ENCODE data around the gene VSTM4. TPM values are rescaled to one million over a fixed set of nuclear protein-coding genes. Genes with fewer than 3 reads are reported as not detected.

The VSTM4 gene
- total RNA-seq, 4 donors from 2014 or later: 1.8 to 4.0 (median 2.6) TPM

DNA sequence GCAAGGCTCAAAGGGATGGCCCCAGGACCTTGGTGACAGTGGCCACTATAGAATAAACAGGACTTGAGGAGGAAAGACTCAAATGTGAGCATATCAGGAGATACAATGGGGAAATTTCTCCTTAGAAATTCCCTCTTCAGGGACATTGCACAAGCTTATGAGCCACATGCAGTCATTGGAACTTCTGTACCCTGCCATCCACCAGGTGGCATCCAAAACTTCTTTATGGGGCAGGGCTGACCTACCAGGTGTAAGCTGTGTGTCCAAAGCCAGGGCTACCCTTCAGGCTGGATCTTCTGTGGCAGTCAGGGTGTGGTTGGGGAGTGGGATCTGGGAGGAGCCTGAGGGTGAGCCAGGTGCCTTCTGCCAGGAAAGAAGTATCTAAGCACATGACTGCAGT is 139.1 kb downstream of the VSTM4 start:
- Histone ChIP-seq H3K4me1 (no peaks in the 10 kb centered on the region), H3K4me3 (no peak overlapping the region), H3K27me3 (no peaks in the 10 kb centered on the region), H3K27ac (no peak overlapping the region), H3K36me3 (no peaks in the 10 kb centered on the region), H3K9me3 (no peaks in the 10 kb centered on the region)
- in situ Hi-C loops (cut with MboI; ENCODE audit: low sequenced_read_pairs in 4 of 4): loop anchor here (10.0 to 25.0 kb wide), 5 partner anchors 179 to 539 kb away; partner anchors contain the start of gene DRGX (in 2 of the 4)
- TF ChIP-seq, protein P1, sequence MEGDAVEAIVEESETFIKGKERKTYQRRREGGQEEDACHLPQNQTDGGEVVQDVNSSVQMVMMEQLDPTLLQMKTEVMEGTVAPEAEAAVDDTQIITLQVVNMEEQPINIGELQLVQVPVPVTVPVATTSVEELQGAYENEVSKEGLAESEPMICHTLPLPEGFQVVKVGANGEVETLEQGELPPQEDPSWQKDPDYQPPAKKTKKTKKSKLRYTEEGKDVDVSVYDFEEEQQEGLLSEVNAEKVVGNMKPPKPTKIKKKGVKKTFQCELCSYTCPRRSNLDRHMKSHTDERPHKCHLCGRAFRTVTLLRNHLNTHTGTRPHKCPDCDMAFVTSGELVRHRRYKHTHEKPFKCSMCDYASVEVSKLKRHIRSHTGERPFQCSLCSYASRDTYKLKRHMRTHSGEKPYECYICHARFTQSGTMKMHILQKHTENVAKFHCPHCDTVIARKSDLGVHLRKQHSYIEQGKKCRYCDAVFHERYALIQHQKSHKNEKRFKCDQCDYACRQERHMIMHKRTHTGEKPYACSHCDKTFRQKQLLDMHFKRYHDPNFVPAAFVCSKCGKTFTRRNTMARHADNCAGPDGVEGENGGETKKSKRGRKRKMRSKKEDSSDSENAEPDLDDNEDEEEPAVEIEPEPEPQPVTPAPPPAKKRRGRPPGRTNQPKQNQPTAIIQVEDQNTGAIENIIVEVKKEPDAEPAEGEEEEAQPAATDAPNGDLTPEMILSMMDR (IDR thresholded peaks at IDR 0.05 in 4 of 5, conservative IDR thresholded peaks at IDR 0.05 in 1 of 5): peak in 1 of 5 experiments; percentile 35
- TF ChIP-seq POLR2A (IDR thresholded peaks at IDR 0.05): no peak
- no peak for ATAC-seq
- no peak for DNase-seq
- intact Hi-C loops (cut with DNase I; ENCODE audit: low total_unique reads): no loop called here

DNA sequence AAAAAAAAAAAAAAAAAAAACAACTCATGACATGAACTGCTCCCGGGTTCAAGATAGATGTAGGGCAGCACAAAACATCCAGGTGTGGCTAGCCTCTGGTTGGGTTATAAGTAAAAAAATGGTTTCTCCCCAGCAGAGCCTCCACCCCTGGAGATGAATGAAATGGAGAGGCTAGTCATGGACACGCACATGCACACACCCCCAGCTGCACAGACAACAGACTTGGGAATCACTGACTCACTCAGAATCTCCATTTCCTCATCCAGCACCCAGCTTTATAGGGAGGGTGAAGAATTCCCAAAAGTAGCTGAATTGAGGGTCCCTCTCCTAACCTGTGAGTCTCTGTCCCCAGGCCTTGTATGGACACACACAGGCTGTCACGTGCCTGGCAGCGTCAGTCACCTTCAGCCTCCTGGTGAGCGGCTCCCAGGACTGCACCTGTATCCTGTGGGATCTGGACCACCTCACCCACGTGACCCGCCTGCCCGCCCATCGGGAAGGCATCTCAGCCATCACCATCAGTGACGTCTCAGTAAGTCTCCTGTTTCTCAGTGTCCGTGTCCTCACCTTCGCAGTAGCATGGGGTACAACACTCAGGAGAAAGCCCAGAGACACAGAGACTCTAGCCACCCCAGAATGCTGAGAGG is 140.7 kb downstream of the VSTM4 start:
- Histone ChIP-seq H3K4me3 (no peak overlapping the region), H3K36me3 (no peaks in the 10 kb centered on the region), H3K27me3 (no peaks in the 10 kb centered on the region), H3K4me1 (no peaks in the 10 kb centered on the region), H3K9me3 (no peaks in the 10 kb centered on the region), H3K27ac (no peak overlapping the region)
- ATAC-seq: no peak
- in situ Hi-C loops (cut with MboI; ENCODE audit: low sequenced_read_pairs in 4 of 4): loop anchor here (10.0 to 25.0 kb wide), 5 partner anchors 180 to 540 kb away; partner anchors contain the start of gene DRGX (in 2 of the 4)
- intact Hi-C loops (cut with DNase I; ENCODE audit: low total_unique reads): no loop called here
- DNase-seq: no peak
- TF ChIP-seq POLR2A (IDR thresholded peaks at IDR 0.05): no peak
- TF ChIP-seq, protein P1 (IDR thresholded peaks at IDR 0.05 in 4 of 5, conservative IDR thresholded peaks at IDR 0.05 in 1 of 5): no peak

DNA sequence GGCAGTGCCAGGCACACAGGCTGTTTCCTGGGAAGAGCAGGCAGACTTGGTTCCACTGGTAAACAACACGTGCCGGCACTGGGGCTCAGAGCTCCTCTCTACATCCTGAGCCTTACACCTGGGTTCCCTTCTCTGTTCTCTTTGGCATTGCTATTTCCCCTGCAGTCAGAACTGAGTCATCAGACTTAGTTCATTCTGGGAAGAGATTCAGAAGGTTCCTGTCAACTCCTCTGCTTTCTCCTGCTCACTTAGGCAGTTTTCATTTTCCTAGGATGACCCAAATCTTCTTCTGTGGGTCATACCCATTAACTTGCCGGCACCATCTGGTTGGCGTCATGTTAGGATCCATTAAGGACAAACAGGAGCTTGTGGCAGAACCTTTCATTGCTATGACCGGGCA is 142.3 kb downstream of the VSTM4 start:
- Histone ChIP-seq H3K4me3 (no peak overlapping the region), H3K27me3 (no peaks in the 10 kb centered on the region), H3K9me3 (no peaks in the 10 kb centered on the region), H3K4me1 (no peaks in the 10 kb centered on the region), H3K27ac (no peak overlapping the region), H3K36me3 (no peaks in the 10 kb centered on the region)
- no peak for ATAC-seq
- TF ChIP-seq, protein P1 (IDR thresholded peaks at IDR 0.05 in 4 of 5, conservative IDR thresholded peaks at IDR 0.05 in 1 of 5): no peak
- no peak for TF ChIP-seq POLR2A (IDR thresholded peaks at IDR 0.05)
- no peak for DNase-seq
- in situ Hi-C loops (cut with MboI; ENCODE audit: low sequenced_read_pairs in 4 of 4): loop anchor here in 1 of 4 donors (10.0 kb wide), 2 partner anchors 182 to 542 kb away; no protein-coding TSS in a partner anchor
- intact Hi-C loops (cut with DNase I; ENCODE audit: low total_unique reads): no loop called here

DNA sequence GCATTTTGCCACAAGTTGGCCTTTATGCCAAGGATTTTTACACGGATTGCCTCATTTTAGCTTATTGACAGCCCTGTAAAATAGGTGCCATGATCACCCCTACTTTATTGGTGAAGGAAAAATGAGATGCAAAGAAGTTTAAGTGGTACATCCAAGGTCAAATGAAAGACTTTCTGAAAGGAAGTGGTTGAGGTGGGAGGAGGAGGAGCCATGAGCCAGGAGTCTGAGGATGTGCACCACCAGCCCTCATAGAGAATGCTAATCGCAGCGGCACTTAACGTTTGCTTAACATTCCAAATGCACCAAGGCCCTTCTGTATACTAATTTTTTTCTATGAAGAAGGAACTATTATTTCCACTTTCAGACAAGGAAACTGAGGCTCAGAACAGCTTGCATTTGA is 144.7 kb downstream of the VSTM4 start:
- in situ Hi-C loops (cut with MboI; ENCODE audit: low sequenced_read_pairs in 4 of 4): loop anchor here in 1 of 4 donors (10.0 kb wide), 2 partner anchors 184 to 544 kb away; no protein-coding TSS in a partner anchor

More for the DNA sequence above, 144.7 kb downstream of the VSTM4 start:
- Histone ChIP-seq H3K27ac (no peak overlapping the region), H3K27me3 (no peaks in the 10 kb centered on the region), H3K4me1 (no peaks in the 10 kb centered on the region), H3K36me3 (no peaks in the 10 kb centered on the region), H3K4me3 (no peak overlapping the region), H3K9me3 (no peaks in the 10 kb centered on the region)
- TF ChIP-seq POLR2A (IDR thresholded peaks at IDR 0.05): no peak
- TF ChIP-seq, protein P1 (IDR thresholded peaks at IDR 0.05 in 4 of 5, conservative IDR thresholded peaks at IDR 0.05 in 1 of 5): no peak
- ATAC-seq: no peak
- DNase-seq: no peak
- intact Hi-C loops (cut with DNase I; ENCODE audit: low total_unique reads): no loop called here
